Smooth muscle cell (in vitro differentiated cells): ENCODE measurements around the gene NTN1. TPM values are rescaled to one million over a fixed set of nuclear protein-coding genes. Genes with fewer than 3 reads are reported as not detected.
"Not testable (repeated sequence)": the region's sequence is repeated elsewhere in the genome, so short reads cannot be mapped to it uniquely, and the experiment has no call there.

Source experiments
- DNase-seq: peaks from one replicate; lab custom pipeline; 2025; ENCODE audit not compliant: unreplicated experiment; lab: John Stamatoyannopoulos, UW
- H2AFZ ChIP-seq: fragments of 200-600 bp; sonication (generic); 2 replicates; pipeline ENCODE4 v1.6.0; 2016; ENCODE audit warnings: antibody characterized with exemption, low read depth, mild to moderate bottlenecking
- H3F3A ChIP-seq: fragments of 200-600 bp; sonication (generic); 2 replicates; pipeline ENCODE4 v1.6.0; 2017; ENCODE audit warnings: antibody characterized with exemption, low read depth
- H3K27ac ChIP-seq: fragments of 200-600 bp; sonication (generic); 2 replicates; pipeline ENCODE4 v1.5.1; 2016; ENCODE audit warnings: low read depth, mild to moderate bottlenecking
- H3K27me3 ChIP-seq: fragments of 200-600 bp; sonication (generic); 2 replicates; pipeline ENCODE4 v1.6.1; 2016; ENCODE audit warnings: low read depth, mild to moderate bottlenecking
- H3K36me3 ChIP-seq: fragments of 200-600 bp; sonication (generic); 2 replicates; pipeline ENCODE4 v1.5.1; 2016; ENCODE audit warnings: low read depth
- H3K4me1 ChIP-seq: fragments of 200-600 bp; sonication (generic); 2 replicates; pipeline ENCODE4 v1.5.1; 2016; ENCODE audit warnings: low read depth
- H3K4me2 ChIP-seq: fragments of 200-600 bp; sonication (generic); 2 replicates; pipeline ENCODE4 v1.6.0; 2016; ENCODE audit warnings: mild to moderate bottlenecking
- H3K4me3 ChIP-seq: fragments of 200-600 bp; sonication (generic); 2 replicates; pipeline ENCODE4 v1.5.1; 2016; ENCODE audit warnings: mild to moderate bottlenecking
- H3K79me2 ChIP-seq: fragments of 200-600 bp; sonication (generic); 2 replicates; pipeline ENCODE4 v1.6.0; 2016; ENCODE audit warnings: low read depth, mild to moderate bottlenecking
- H3K9ac ChIP-seq: fragments of 200-600 bp; sonication (generic); 2 replicates; pipeline ENCODE4 v1.6.0; 2016; ENCODE audit warnings: low read depth
- H3K9me3 ChIP-seq: fragments of 200-600 bp; sonication (generic); replicated peaks from 2 replicates; pipeline ENCODE4 v1.5.1; 2016; ENCODE audit warnings: low read depth
- H4K20me1 ChIP-seq: fragments of 200-600 bp; sonication (generic); 2 replicates; pipeline ENCODE4 v1.6.0; 2016; ENCODE audit warnings: low read depth
- WGBS: methylation state at CpG from one replicate; pipeline ENCODE4 v1.1.7; 2016; ENCODE audit warnings: low lambda C conversion rate; 5-methylcytosine and 5-hydroxymethylcytosine counted together
- polyA plus RNA-seq: library from polyadenylated mRNA; unstranded; fragments of >200 nt; fragmentation: Nextera tagmentation; extraction: Ambion mirVana; gene quantifications from 2 replicates; pipeline ENCODE4 v1.2.1, GENCODE V29; 2016
- total RNA-seq: library from RNA; depleted of rRNA; stranded (reverse); fragments of >200 nt; gene quantifications from 2 replicates; pipeline ENCODE4 v1.2.3, GENCODE V29; 2014
- TF ChIP-seq, protein P1 (sequence below): fragments of 200-600 bp; sonication (generic); IDR thresholded peaks from 2 replicates; pipeline ENCODE4 v1.5.1; 2017; ENCODE audit warnings: borderline replicate concordance, mild to moderate bottlenecking, antibody characterized with exemption; ENCODE audit not compliant: insufficient read depth, poor library complexity, severe bottlenecking

Gene NTN1
- total and polyA plus RNA-seq, 2 experiments from 2014 or later = 0.07 to 0.72 TPM

DNA sequence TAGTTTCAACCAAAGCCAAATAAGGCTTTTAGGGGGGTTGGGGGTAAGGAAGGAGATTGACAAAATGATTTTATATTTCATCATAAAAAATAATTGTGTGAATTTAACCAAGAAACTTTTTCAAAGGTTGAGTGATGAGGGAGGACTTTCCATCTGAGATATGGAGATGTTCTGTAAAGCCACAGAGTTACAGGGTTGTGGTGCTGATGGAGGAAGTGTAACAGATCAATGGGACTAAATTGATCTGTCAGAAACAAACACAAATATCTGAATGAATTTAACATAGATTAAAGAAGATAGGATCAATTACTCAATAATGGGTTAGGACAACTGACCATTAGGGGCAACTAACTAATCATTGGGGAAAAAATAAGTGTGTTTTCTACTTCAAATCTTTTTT, 41.6 kb upstream of the NTN1 start:
- DNase-seq = no peak
- H3F3A ChIP-seq = no peaks in the 10 kb centered on the region
- H3K4me2 ChIP-seq = no peak overlapping the region
- no peaks in the 10 kb centered on the region for H3K79me2 ChIP-seq
- H3K4me3 ChIP-seq = no peak overlapping the region
- H4K20me1 ChIP-seq = no peaks in the 10 kb centered on the region
- peaks cover 5% of the 10 kb centered on the region for H3K27me3 ChIP-seq
- no peak overlapping the region for H3K9ac ChIP-seq
- no peak overlapping the region for H3K27ac ChIP-seq
- no peaks in the 10 kb centered on the region for H3K4me1 ChIP-seq
- no peaks in the 10 kb centered on the region for H3K36me3 ChIP-seq
- TF ChIP-seq, protein P1, sequence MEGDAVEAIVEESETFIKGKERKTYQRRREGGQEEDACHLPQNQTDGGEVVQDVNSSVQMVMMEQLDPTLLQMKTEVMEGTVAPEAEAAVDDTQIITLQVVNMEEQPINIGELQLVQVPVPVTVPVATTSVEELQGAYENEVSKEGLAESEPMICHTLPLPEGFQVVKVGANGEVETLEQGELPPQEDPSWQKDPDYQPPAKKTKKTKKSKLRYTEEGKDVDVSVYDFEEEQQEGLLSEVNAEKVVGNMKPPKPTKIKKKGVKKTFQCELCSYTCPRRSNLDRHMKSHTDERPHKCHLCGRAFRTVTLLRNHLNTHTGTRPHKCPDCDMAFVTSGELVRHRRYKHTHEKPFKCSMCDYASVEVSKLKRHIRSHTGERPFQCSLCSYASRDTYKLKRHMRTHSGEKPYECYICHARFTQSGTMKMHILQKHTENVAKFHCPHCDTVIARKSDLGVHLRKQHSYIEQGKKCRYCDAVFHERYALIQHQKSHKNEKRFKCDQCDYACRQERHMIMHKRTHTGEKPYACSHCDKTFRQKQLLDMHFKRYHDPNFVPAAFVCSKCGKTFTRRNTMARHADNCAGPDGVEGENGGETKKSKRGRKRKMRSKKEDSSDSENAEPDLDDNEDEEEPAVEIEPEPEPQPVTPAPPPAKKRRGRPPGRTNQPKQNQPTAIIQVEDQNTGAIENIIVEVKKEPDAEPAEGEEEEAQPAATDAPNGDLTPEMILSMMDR = no peak
- no peaks in the 10 kb centered on the region for H3K9me3 ChIP-seq
- H2AFZ ChIP-seq = no peak overlapping the region

DNA sequence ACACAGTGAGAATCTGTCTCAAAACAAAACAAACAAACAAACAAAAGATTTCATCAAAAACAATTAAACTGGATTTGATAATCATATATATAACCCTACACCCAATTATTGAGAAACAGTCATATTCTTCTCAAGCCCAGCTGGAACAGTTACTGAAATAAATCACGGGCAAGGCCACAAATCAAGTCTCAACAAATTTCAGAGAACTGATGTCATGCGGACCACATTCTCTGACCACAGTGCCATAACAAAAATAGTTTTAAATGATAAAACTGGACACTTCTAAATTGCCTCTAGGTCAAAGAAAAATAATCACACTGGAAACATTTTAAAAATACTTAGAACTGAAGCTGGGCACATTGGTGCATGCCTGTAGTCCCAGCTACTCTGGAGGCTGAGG, 39.9 kb upstream of the NTN1 start:
- DNase-seq = no peak
- WGBS = 84% methylated on average over 2 of the region's 2 CpGs
- no peak overlapping the region for H3K4me3 ChIP-seq
- H3K27me3 ChIP-seq = peaks cover under 1% of the 10 kb centered on the region
- no peak overlapping the region for H3K27ac ChIP-seq
- no peaks in the 10 kb centered on the region for H3K4me1 ChIP-seq
- no peaks in the 10 kb centered on the region for H3K79me2 ChIP-seq
- TF ChIP-seq, protein P1 = no peak
- no peaks in the 10 kb centered on the region for H3F3A ChIP-seq
- H3K36me3 ChIP-seq = no peaks in the 10 kb centered on the region
- no peak overlapping the region for H3K4me2 ChIP-seq
- H3K9me3 ChIP-seq = no peaks in the 10 kb centered on the region
- no peak overlapping the region for H2AFZ ChIP-seq
- H3K9ac ChIP-seq = no peak overlapping the region
- H4K20me1 ChIP-seq = no peaks in the 10 kb centered on the region

GRCh38 chr17:8984225-8984624, 37.1 kb upstream of the NTN1 start:
- not testable (repeated sequence) for H3K9me3 ChIP-seq, H3K27ac ChIP-seq, H3K79me2 ChIP-seq, H3K4me1 ChIP-seq, H3K4me2 ChIP-seq, H3K27me3 ChIP-seq, H4K20me1 ChIP-seq, H3K4me3 ChIP-seq, H3F3A ChIP-seq, H3K9ac ChIP-seq, DNase-seq, H3K36me3 ChIP-seq, H2AFZ ChIP-seq
- 87% methylated on average over 5 of the region's 5 CpGs for WGBS

- WGBS = 83% methylated on average over 4 of the region's 4 CpGs
- H2AFZ ChIP-seq = no peak overlapping the region
- no peaks in the 10 kb centered on the region for H3K4me1 ChIP-seq
- H4K20me1 ChIP-seq = no peaks in the 10 kb centered on the region
- no peak overlapping the region for H3K4me3 ChIP-seq
- H3K9me3 ChIP-seq = no peaks in the 10 kb centered on the region
- H3K9ac ChIP-seq = no peak overlapping the region
- H3K4me2 ChIP-seq = no peak overlapping the region
- TF ChIP-seq, protein P1 = no peak
- no peaks in the 10 kb centered on the region for H3K36me3 ChIP-seq
- H3K79me2 ChIP-seq = no peaks in the 10 kb centered on the region
- H3K27ac ChIP-seq = no peak overlapping the region
- H3K27me3 ChIP-seq = no peaks in the 10 kb centered on the region
- H3F3A ChIP-seq = no peaks in the 10 kb centered on the region
- no peak for DNase-seq
These were observed 36.1 kb upstream of the NTN1 start for GRCh38 chr17:8985054-8985701.
